AG04449 (cell line): ENCODE data around the gene JAZF1.

Experiments used
- CTCF ChIA-PET: fragments of 350-600 bp; formaldehyde crosslinking; extraction: SDS; loops from one replicate; lab custom pipeline; 2021; ENCODE audit warnings: antibody characterized with exemption; lab: Yijun Ruan, JAX
- POLR2A ChIA-PET: fragments of 400-600, 350-600 bp; formaldehyde crosslinking; extraction: SDS; loops from one replicate; lab custom pipeline; 2020; ENCODE audit warnings: antibody characterized with exemption, inconsistent platforms; lab: Yijun Ruan, JAX
- DNase-seq: peaks from one replicate; pipeline ENCODE4 v3.0.0-alpha.2; 2010; ENCODE audit warnings: low read depth, low spot score
- H3K4me3 ChIP-seq: 2 replicates; pipeline ENCODE4 v1.5.1; 2011; ENCODE audit warnings: low read depth, mild to moderate bottlenecking, control low read depth, low read length
- CTCF ChIP-seq: IDR thresholded peaks from one replicate; pipeline ENCODE4 v1.5.1; 2011; ENCODE audit warnings: mild to moderate bottlenecking, moderate library complexity, low read length, control low read depth, inconsistent platforms; ENCODE audit not compliant: insufficient read depth; ENCODE audit errors: missing control alignments

JAZF1 gene

GRCh38 chr7:27955596-27955995, 225.0 kb downstream of the JAZF1 start:
- no peak overlapping the region for H3K4me3 ChIP-seq
- CTCF ChIA-PET = no interaction called here
- TF ChIP-seq CTCF = no peak
- POLR2A ChIA-PET = no interaction called here
- DNase-seq = no peak

GRCh38 chr7:27955011-27955410, 225.6 kb downstream of the JAZF1 start:
- ChIA-PET POLR2A (no interaction called here), CTCF (no interaction called here)
- DNase-seq = no peak
- TF ChIP-seq CTCF = no peak
- H3K4me3 ChIP-seq = no peak overlapping the region

GRCh38 chr7:27953777-27954176, 226.8 kb downstream of the JAZF1 start:
- no peak for DNase-seq
- no peak for TF ChIP-seq CTCF
- H3K4me3 ChIP-seq = no peak overlapping the region
- POLR2A ChIA-PET = no interaction called here
- CTCF ChIA-PET = interaction anchor here (1.0 to 1.8 kb wide), 3 partner anchors 8 to 758 kb away, joined by 3 to 6 read pairs (median 4); no protein-coding TSS in a partner anchor

- H3K4me3 ChIP-seq = no peak overlapping the region
- no peak for DNase-seq
- TF ChIP-seq CTCF = no peak
- ChIA-PET CTCF (interaction anchor here (1.0 to 1.8 kb wide), 4 partner anchors 8 to 758 kb away, joined by 3 to 6 read pairs (median 5); no protein-coding TSS in a partner anchor), POLR2A (no interaction called here)
Measured at GRCh38 chr7:27953361-27953760, 227.2 kb downstream of the JAZF1 start.

GRCh38 chr7:27952456-27953285, 227.9 kb downstream of the JAZF1 start:
- ChIA-PET POLR2A (interaction anchor here (1.1 kb wide), 1 partner anchor 170 kb away, joined by 3 read pairs; no protein-coding TSS in a partner anchor), CTCF (interaction anchor here (0.9 to 1.8 kb wide), 4 partner anchors 9 to 757 kb away, joined by 4 to 6 read pairs (median 5); no protein-coding TSS in a partner anchor)
- TF ChIP-seq CTCF = no peak
- peak; percentile 19 for DNase-seq
- H3K4me3 ChIP-seq = no peak overlapping the region

GRCh38 chr7:27950123-27950522, 230.5 kb downstream of the JAZF1 start:
- H3K4me3 ChIP-seq = no peak overlapping the region
- TF ChIP-seq CTCF = no peak
- POLR2A ChIA-PET = no interaction called here
- no peak for DNase-seq
- CTCF ChIA-PET = interaction anchor here (1.0 to 1.3 kb wide), 4 partner anchors 11 to 144 kb away, joined by 3 read pairs; no protein-coding TSS in a partner anchor
